ENCODE data around the gene FAT1.

GRCh38 chr4:186650401-186651180 is 73.1 kb downstream of the FAT1 start:
- TF ChIP-seq, protein P1, sequence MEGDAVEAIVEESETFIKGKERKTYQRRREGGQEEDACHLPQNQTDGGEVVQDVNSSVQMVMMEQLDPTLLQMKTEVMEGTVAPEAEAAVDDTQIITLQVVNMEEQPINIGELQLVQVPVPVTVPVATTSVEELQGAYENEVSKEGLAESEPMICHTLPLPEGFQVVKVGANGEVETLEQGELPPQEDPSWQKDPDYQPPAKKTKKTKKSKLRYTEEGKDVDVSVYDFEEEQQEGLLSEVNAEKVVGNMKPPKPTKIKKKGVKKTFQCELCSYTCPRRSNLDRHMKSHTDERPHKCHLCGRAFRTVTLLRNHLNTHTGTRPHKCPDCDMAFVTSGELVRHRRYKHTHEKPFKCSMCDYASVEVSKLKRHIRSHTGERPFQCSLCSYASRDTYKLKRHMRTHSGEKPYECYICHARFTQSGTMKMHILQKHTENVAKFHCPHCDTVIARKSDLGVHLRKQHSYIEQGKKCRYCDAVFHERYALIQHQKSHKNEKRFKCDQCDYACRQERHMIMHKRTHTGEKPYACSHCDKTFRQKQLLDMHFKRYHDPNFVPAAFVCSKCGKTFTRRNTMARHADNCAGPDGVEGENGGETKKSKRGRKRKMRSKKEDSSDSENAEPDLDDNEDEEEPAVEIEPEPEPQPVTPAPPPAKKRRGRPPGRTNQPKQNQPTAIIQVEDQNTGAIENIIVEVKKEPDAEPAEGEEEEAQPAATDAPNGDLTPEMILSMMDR (IDR thresholded peaks at IDR 0.05): no peak
- TF ChIP-seq POLR2AphosphoS5 (IDR thresholded peaks at IDR 0.05): no peak
- TF ChIP-seq POLR2A (IDR thresholded peaks at IDR 0.05): no peak
